ENCODE measurements around the gene PPFIA2. TPM values are rescaled to one million over a fixed set of nuclear protein-coding genes. Genes with fewer than 3 reads are reported as not detected.

The PPFIA2 gene
- total RNA-seq, 2 donors from 2014 or later, result 23.0 to 51.1 TPM

DNA sequence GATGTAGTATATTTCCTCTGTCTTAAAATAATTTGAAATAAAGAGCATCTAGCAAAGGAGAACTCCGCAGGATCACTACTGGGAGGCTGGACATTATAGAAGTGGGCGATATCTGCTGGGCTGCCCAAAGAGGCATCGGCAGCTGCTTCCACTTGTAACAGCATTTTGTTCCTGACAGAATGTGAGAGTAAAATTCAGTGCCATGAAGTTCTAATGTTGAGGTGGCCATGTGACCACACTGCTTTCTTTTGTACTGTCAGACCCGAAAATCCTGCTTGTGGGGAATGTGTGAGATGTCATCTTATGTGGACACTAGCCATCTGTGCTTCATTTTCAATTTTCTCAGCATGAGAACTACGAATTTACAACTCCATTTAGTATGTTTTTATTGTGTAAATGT, 529.4 kb downstream of the PPFIA2 start:
- DNase-seq (ENCODE audit: low spot score), result no peak
- Histone ChIP-seq H3K27ac (no peak overlapping the region), H3K4me3 (no peak overlapping the region), H3K36me3 (no peaks in the 10 kb centered on the region), H3K9me3 (no peaks in the 10 kb centered on the region), H3K27me3 (replicated peaks; ENCODE audit: insufficient read depth) (no peaks in the 10 kb centered on the region), H3K4me1 (ENCODE audit: control insufficient read depth in 1 of 2, low read depth in 2 of 2) (no peaks in the 10 kb centered on the region)
- TF ChIP-seq, protein P1, sequence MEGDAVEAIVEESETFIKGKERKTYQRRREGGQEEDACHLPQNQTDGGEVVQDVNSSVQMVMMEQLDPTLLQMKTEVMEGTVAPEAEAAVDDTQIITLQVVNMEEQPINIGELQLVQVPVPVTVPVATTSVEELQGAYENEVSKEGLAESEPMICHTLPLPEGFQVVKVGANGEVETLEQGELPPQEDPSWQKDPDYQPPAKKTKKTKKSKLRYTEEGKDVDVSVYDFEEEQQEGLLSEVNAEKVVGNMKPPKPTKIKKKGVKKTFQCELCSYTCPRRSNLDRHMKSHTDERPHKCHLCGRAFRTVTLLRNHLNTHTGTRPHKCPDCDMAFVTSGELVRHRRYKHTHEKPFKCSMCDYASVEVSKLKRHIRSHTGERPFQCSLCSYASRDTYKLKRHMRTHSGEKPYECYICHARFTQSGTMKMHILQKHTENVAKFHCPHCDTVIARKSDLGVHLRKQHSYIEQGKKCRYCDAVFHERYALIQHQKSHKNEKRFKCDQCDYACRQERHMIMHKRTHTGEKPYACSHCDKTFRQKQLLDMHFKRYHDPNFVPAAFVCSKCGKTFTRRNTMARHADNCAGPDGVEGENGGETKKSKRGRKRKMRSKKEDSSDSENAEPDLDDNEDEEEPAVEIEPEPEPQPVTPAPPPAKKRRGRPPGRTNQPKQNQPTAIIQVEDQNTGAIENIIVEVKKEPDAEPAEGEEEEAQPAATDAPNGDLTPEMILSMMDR (IDR thresholded peaks at IDR 0.05), result no peak
- ATAC-seq (ENCODE audit: insufficient number of reproducible peaks, low FRiP score, low read depth), result no peak

GRCh38 chr12:81224626-81225025, 534.5 kb downstream of the PPFIA2 start:
- Histone ChIP-seq H3K27me3 (replicated peaks; ENCODE audit: insufficient read depth) (no peaks in the 10 kb centered on the region), H3K4me3 (no peak overlapping the region), H3K36me3 (no peaks in the 10 kb centered on the region), H3K4me1 (ENCODE audit: control insufficient read depth in 1 of 2, low read depth in 2 of 2) (no peaks in the 10 kb centered on the region), H3K9me3 (no peaks in the 10 kb centered on the region), H3K27ac (no peak overlapping the region)
- ATAC-seq (ENCODE audit: insufficient number of reproducible peaks, low FRiP score, low read depth) (no peak), DNase-seq (ENCODE audit: low spot score) (no peak)
- TF ChIP-seq, protein P1 (IDR thresholded peaks at IDR 0.05), result no peak

DNA sequence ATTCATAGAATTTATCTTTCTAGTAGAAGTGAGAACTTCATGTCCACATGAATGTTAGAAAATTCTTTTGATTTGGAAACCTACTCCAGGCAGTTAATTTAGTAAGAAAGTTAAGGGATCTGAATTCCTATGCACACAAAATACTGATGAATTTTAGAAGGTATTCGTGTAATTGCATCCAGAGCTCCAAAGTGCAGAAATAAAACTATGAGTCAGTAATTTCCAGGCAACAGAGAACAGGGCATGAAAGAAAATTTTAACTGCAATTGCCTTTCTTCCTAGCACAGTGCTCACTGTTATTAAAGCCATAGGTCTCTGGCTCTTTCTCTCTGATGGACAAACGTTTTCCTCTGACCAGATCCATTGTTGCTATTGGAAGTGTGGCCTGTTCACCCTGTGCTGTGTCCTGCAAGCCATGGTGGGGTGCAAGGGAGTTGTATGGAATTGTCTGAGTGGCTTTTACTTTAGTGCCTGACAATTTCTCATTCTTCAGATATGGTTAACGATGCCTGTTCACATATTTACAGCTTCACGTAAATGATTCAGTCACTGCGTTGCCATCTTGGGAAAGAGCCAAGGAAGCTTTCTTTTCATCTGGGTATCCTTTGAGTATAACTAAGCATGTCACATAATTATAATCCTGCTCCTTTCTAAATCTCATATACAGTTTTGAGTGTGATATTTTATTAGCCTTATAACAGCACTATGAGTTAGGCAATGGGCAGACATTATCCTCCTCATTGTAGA, 536.1 kb downstream of the PPFIA2 start:
- H3K27me3 ChIP-seq (replicated peaks; ENCODE audit: insufficient read depth), result no peaks in the 10 kb centered on the region
- DNase-seq (ENCODE audit: low spot score), result no peak

GRCh38 chr12:81221681-81222080, 537.5 kb downstream of the PPFIA2 start:
- no peaks in the 10 kb centered on the region for H3K27me3 ChIP-seq (replicated peaks; ENCODE audit: insufficient read depth)
- no peak for DNase-seq (ENCODE audit: low spot score)
- no peaks in the 10 kb centered on the region for H3K4me1 ChIP-seq (ENCODE audit: control insufficient read depth in 1 of 2, low read depth in 2 of 2)
- H3K4me3 ChIP-seq, result no peak overlapping the region
- H3K36me3 ChIP-seq, result no peaks in the 10 kb centered on the region
- H3K27ac ChIP-seq, result no peak overlapping the region
- TF ChIP-seq, protein P1 (IDR thresholded peaks at IDR 0.05), result no peak
- H3K9me3 ChIP-seq, result no peaks in the 10 kb centered on the region
- ATAC-seq (ENCODE audit: insufficient number of reproducible peaks, low FRiP score, low read depth), result no peak

More for the DNA sequence above, 536.1 kb downstream of the PPFIA2 start:
- Histone ChIP-seq H3K27ac (no peak overlapping the region), H3K4me1 (ENCODE audit: control insufficient read depth in 1 of 2, low read depth in 2 of 2) (no peaks in the 10 kb centered on the region), H3K36me3 (no peaks in the 10 kb centered on the region), H3K9me3 (no peaks in the 10 kb centered on the region), H3K4me3 (no peak overlapping the region)
- ATAC-seq (ENCODE audit: insufficient number of reproducible peaks, low FRiP score, low read depth), result no peak
- TF ChIP-seq, protein P1 (IDR thresholded peaks at IDR 0.05), result no peak

GRCh38 chr12:81216739-81217138, 542.4 kb downstream of the PPFIA2 start:
- TF ChIP-seq, protein P1 (IDR thresholded peaks at IDR 0.05), result no peak
- no peaks in the 10 kb centered on the region for H3K4me1 ChIP-seq (ENCODE audit: control insufficient read depth in 1 of 2, low read depth in 2 of 2)
- DNase-seq (ENCODE audit: low spot score) (no peak), ATAC-seq (ENCODE audit: insufficient number of reproducible peaks, low FRiP score, low read depth) (no peak)
- H3K36me3 ChIP-seq, result no peaks in the 10 kb centered on the region
- H3K9me3 ChIP-seq, result no peaks in the 10 kb centered on the region
- no peak overlapping the region for H3K27ac ChIP-seq
- H3K27me3 ChIP-seq (replicated peaks; ENCODE audit: insufficient read depth), result no peaks in the 10 kb centered on the region
- H3K4me3 ChIP-seq, result no peak overlapping the region
